B cell (primary cell): Measurements from ENCODE around the gene SMIM35.

Experiments
- EZH2 ChIP-seq: IDR thresholded peaks from 2 replicates; pipeline ENCODE4 v1.6.1; 2012; ENCODE audit warnings: borderline replicate concordance, low read depth, mild to moderate bottlenecking, moderate library complexity, low read length; ENCODE audit not compliant: insufficient read depth, poor library complexity, severe bottlenecking
- TF ChIP-seq, protein P1 (sequence below): fragments of 200-600 bp; IDR thresholded peaks from one replicate; pipeline ENCODE4 v1.8.0; 2022; ENCODE audit warnings: antibody characterized with exemption, mild to moderate bottlenecking

DNA sequence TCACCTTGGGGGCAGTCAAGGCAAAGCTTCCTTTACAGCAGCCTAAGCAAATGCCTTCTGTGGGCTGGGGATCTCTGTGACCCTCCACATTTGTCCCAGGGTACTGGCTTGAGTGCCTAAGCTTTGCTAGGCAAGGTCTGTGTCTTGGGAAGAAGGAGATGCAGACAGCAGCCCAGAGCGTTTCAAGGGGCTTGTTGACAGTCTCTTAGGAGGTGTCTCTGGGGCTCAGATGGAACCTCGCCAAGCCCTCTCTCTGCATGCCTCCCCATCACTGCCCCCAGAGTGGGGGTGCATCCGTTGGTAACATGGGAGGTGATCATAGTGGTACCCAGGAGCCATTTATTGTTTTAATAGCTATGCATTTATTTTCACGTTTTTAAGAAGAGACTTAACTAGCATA, 39.0 kb downstream of the SMIM35 start:
- TF ChIP-seq, protein P1, sequence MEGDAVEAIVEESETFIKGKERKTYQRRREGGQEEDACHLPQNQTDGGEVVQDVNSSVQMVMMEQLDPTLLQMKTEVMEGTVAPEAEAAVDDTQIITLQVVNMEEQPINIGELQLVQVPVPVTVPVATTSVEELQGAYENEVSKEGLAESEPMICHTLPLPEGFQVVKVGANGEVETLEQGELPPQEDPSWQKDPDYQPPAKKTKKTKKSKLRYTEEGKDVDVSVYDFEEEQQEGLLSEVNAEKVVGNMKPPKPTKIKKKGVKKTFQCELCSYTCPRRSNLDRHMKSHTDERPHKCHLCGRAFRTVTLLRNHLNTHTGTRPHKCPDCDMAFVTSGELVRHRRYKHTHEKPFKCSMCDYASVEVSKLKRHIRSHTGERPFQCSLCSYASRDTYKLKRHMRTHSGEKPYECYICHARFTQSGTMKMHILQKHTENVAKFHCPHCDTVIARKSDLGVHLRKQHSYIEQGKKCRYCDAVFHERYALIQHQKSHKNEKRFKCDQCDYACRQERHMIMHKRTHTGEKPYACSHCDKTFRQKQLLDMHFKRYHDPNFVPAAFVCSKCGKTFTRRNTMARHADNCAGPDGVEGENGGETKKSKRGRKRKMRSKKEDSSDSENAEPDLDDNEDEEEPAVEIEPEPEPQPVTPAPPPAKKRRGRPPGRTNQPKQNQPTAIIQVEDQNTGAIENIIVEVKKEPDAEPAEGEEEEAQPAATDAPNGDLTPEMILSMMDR = no peak
- TF ChIP-seq EZH2 = no peak
